ENCODE results near the gene KLHDC8A. TPM values are rescaled to one million over a fixed set of nuclear protein-coding genes. Genes with fewer than 3 reads are reported as not detected.

The KLHDC8A gene
- total and polyA plus RNA-seq, 7 experiments from 2014 or later = not detected

DNA sequence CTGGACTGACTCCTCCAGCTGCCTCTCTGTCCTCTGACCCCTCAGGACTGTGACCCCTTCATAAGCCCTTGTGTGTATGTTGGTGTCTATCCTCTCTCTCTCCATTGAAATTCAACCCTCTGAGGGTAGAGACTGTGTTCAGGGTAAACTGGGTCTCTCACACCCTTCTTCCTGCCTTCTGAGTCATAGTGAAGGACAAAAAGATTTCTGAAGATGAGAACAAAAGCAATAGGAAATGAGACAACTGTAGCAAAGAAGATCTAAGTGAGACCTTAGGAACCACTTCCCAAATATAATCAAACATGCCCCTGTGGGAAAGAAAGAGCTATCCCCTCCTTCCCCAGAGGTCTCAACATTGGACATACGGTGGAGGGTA lies 52.0 kb downstream of the KLHDC8A start:
- peak overlapping the region; percentile 3 for H3K27ac ChIP-seq (ENCODE audit: low read depth, low read length)
- intact Hi-C loops (cut with micrococcal nuclease) = loop anchor here in 1 of 2 donors (1.0 kb wide), 1 partner anchor 9 kb away; no protein-coding TSS in a partner anchor

DNA sequence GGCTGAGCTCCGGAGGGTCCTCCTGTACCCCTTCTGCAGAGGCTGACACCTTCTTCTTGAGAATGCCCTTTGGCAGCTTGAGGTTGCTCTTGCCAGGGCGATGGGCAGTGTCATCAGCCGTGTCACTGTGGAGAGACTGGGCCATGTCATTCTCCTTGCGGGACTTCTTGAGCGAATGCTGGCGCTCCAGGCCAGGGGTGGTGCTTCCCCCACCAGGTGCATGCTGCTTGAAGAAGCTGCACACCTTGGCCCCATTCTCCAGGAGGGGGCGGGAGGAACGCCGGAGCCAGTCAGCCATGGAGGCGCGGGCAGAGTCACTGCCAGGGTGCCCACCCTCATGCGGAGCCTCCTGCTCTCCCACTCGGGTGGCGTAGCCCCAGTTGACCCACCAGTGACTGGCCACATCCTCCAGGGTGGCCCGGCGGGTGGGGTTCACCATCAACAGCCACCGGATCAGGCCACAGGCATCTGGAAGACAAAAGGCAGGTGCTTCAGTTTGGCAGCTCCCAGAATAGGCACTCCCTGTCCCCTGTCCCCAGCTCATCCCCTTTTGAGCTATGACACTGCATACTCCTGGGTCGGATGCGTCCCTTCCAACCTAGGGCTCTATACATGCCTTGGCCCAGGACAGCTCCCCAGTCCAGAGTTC lies 52.6 kb downstream of the KLHDC8A start:
- intact Hi-C loops (cut with micrococcal nuclease) = loop anchor here in 1 of 2 donors (1.0 kb wide), 1 partner anchor 9 kb away; no protein-coding TSS in a partner anchor
- no peaks in the 10 kb centered on the region for H3K9me3 ChIP-seq (ENCODE audit: control insufficient read depth in 2 of 3, low read length in 3 of 3)
- H3K27ac Mint-ChIP-seq = peak overlapping the region; percentile 24 to 90 (median 80)
- no peaks in the 10 kb centered on the region for H3K27me3 Mint-ChIP-seq
- peaks cover 29 to 71% (median 55%) of the 10 kb centered on the region in 7 donors for H3K4me1 Mint-ChIP-seq
- H3K9me3 Mint-ChIP-seq = no peaks in the 10 kb centered on the region
- H3K4me1 ChIP-seq (ENCODE audit: control insufficient read depth in 2 of 2, insufficient read depth in 2 of 2, low read length in 2 of 2) = peaks cover 0 to 21% of the 10 kb centered on the region in 2 donors
- H3K36me3 Mint-ChIP-seq = peaks cover 0 to 60% (median 38%) of the 10 kb centered on the region in 5 donors
- ChIA-PET POLR2A (interaction anchor here (0.8 to 2.5 kb wide), 8 partner anchors 10 to 31 kb away, joined by 3 to 10 read pairs (median 5); no protein-coding TSS in a partner anchor), CTCF (interaction anchor here (1.0 to 4.0 kb wide), 6 partner anchors 9 to 32 kb away, joined by 3 to 12 read pairs (median 3); no protein-coding TSS in a partner anchor)
- H3K27me3 ChIP-seq (ENCODE audit: control insufficient read depth in 2 of 2, insufficient read depth in 2 of 2, low read length in 2 of 2) = no peaks in the 10 kb centered on the region
- ATAC-seq (no peak), DNase-seq (no peak)
- peak overlapping the region in 1 of 10 donors; percentile 20 for H3K4me3 Mint-ChIP-seq
- H3K4me3 ChIP-seq (ENCODE audit: low read length) = no peak overlapping the region
- H3K27ac ChIP-seq (ENCODE audit: low read depth, low read length) = no peak overlapping the region
- peaks cover 30 to 78% (median 38%) of the 10 kb centered on the region in 3 experiments for H3K36me3 ChIP-seq (ENCODE audit: control insufficient read depth in 2 of 3, insufficient read depth in 3 of 3, low read length in 3 of 3)

More for the DNA sequence above, 52.0 kb downstream of the KLHDC8A start:
- H3K36me3 Mint-ChIP-seq = peaks cover 0 to 63% (median 38%) of the 10 kb centered on the region in 5 donors
- H3K4me3 ChIP-seq (ENCODE audit: low read length) = no peak overlapping the region
- CTCF ChIA-PET = interaction anchor here (1.1 to 4.0 kb wide), 3 partner anchors 29 to 33 kb away, joined by 3 to 12 read pairs (median 3); no protein-coding TSS in a partner anchor
- H3K27me3 ChIP-seq (ENCODE audit: control insufficient read depth in 2 of 2, insufficient read depth in 2 of 2, low read length in 2 of 2) = no peaks in the 10 kb centered on the region
- peaks cover 0 to 21% of the 10 kb centered on the region in 2 donors for H3K4me1 ChIP-seq (ENCODE audit: control insufficient read depth in 2 of 2, insufficient read depth in 2 of 2, low read length in 2 of 2)
- POLR2A ChIA-PET = interaction anchor here (0.8 to 1.9 kb wide), 5 partner anchors 11 to 31 kb away, joined by 3 to 10 read pairs (median 4); no protein-coding TSS in a partner anchor
- H3K9me3 Mint-ChIP-seq = no peaks in the 10 kb centered on the region
- ATAC-seq = no peak
- no peaks in the 10 kb centered on the region for H3K9me3 ChIP-seq (ENCODE audit: control insufficient read depth in 2 of 3, low read length in 3 of 3)
- no peaks in the 10 kb centered on the region for H3K27me3 Mint-ChIP-seq
- H3K4me1 Mint-ChIP-seq = peaks cover 29 to 73% (median 59%) of the 10 kb centered on the region in 7 donors
- H3K4me3 Mint-ChIP-seq = peak overlapping the region in 2 of 10 donors; percentile 20 to 26
- DNase-seq = no peak
- peaks cover 30 to 84% (median 38%) of the 10 kb centered on the region in 3 experiments for H3K36me3 ChIP-seq (ENCODE audit: control insufficient read depth in 2 of 3, insufficient read depth in 3 of 3, low read length in 3 of 3)
- H3K27ac Mint-ChIP-seq = peak overlapping the region; percentile 24 to 90 (median 83)

DNA sequence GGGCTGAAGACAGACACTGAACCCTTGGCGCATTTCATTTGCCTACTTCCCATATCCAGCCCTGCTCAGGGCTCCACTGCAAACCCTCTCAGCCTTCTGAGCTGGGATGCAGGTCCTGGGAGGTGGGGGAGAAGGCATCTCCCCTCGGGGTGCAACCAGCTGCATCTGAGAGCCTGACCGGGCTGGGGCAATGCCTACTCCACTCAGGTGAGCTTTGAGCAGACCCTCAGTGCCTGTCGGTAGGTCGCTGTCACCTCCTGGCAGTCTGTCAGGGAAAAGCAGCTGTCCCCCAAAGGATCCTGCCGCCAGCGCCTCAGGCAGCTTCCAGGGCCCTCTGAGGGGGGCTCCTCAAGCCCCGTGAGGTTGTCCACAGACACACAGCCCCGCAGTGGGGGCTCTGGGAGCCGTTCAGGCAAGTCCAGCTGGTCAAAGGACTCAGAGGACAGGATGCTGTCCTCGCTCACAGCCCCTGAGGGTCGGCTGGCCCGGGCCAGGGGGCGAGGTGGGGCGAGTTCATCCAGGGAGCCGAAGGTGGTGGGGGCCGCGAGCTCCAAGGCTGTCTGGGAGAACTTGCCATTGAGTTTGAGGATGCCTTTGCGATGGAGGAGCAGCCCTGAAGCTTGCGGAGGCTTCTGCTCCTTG lies 53.4 kb downstream of the KLHDC8A start:
- H3K4me1 ChIP-seq (ENCODE audit: control insufficient read depth in 2 of 2, insufficient read depth in 2 of 2, low read length in 2 of 2) = peaks cover 0 to 21% of the 10 kb centered on the region in 2 donors
- intact Hi-C loops (cut with micrococcal nuclease) = no loop called here
- H3K36me3 ChIP-seq (ENCODE audit: control insufficient read depth in 2 of 3, insufficient read depth in 3 of 3, low read length in 3 of 3) = peaks cover 23 to 70% (median 33%) of the 10 kb centered on the region in 3 experiments
- H3K9me3 ChIP-seq (ENCODE audit: control insufficient read depth in 2 of 3, low read length in 3 of 3) = no peaks in the 10 kb centered on the region
- peaks cover 29 to 71% (median 55%) of the 10 kb centered on the region in 7 donors for H3K4me1 Mint-ChIP-seq
- no peak overlapping the region for H3K27ac ChIP-seq (ENCODE audit: low read depth, low read length)
- CTCF ChIA-PET = interaction anchor here (1.0 to 4.0 kb wide), 6 partner anchors 10 to 32 kb away, joined by 3 to 12 read pairs (median 3); no protein-coding TSS in a partner anchor
- no peak for DNase-seq
- H3K9me3 Mint-ChIP-seq = no peaks in the 10 kb centered on the region
- H3K4me3 ChIP-seq (ENCODE audit: low read length) = no peak overlapping the region
- H3K4me3 Mint-ChIP-seq = no peak overlapping the region
- H3K36me3 Mint-ChIP-seq = peaks cover 0 to 53% (median 37%) of the 10 kb centered on the region in 5 donors
- peak overlapping the region in 1 of 9 donors; percentile 51 for H3K27ac Mint-ChIP-seq
- no peaks in the 10 kb centered on the region for H3K27me3 Mint-ChIP-seq
- POLR2A ChIA-PET = interaction anchor here (1.3 to 2.8 kb wide), 8 partner anchors 11 to 30 kb away, joined by 4 to 10 read pairs (median 6); no protein-coding TSS in a partner anchor
- no peak for ATAC-seq
- no peaks in the 10 kb centered on the region for H3K27me3 ChIP-seq (ENCODE audit: control insufficient read depth in 2 of 2, insufficient read depth in 2 of 2, low read length in 2 of 2)

DNA sequence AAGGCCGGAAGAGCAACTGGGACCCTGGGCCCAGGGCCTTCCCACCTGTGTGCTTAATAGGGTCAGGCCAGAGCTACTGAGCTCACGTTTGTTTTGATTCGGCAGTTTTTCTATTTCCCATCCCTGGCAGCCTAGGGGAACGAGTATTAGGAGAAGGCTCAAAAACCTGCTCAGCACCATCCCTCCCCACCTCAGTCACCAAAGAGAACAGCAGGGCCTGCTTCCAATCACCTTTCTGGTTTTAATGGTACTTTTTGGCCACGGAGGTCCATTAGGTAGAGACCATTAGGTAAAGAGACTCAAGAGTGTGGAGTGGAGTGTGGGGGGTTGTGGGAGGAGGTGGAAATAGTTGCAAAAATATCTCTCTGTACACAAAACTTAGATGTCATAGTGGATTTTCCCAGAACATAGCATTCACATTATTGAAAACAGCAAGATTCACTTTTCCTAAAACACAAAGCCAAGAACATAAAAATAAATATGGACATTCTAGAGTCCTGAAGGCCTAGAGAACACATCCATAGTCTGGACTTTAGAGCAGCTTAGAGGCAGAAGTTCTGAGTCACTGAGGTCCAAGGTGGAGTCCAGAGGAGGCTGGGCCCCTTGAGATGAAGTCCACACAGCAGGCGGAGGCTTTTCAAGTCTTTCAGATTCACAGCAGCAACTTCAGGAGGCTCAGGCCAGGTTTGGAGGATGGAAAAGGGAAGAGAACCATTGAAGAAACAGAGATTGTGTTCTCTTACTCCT lies 54.7 kb downstream of the KLHDC8A start:
- Mint-ChIP-seq H3K4me1 (peaks cover 33 to 73% (median 58%) of the 10 kb centered on the region in 7 donors), H3K9me3 (no peaks in the 10 kb centered on the region), H3K27me3 (peaks cover 0 to under 1% (median 0%) of the 10 kb centered on the region in 5 donors), H3K27ac (peak overlapping the region in 8 of 9 donors; percentile 39 to 84 (median 76)), H3K36me3 (peaks cover 0 to 40% (median 28%) of the 10 kb centered on the region in 5 donors), H3K4me3 (peak overlapping the region in 2 of 10 donors; percentile 19 to 22)
- H3K4me1 ChIP-seq (ENCODE audit: control insufficient read depth in 2 of 2, insufficient read depth in 2 of 2, low read length in 2 of 2) = peaks cover 1 to 12% of the 10 kb centered on the region in 2 donors
- ChIA-PET POLR2A (interaction anchor here (0.6 to 6.1 kb wide), 7 partner anchors 8 to 24 kb away, joined by 3 to 82 read pairs (median 4); partner anchors contain the start of gene NUAK2), CTCF (interaction anchor here (1.1 to 4.0 kb wide), 2 partner anchors 27 to 48 kb away, joined by 3 to 12 read pairs; no protein-coding TSS in a partner anchor)
- H3K9me3 ChIP-seq (ENCODE audit: control insufficient read depth in 2 of 3, low read length in 3 of 3) = no peaks in the 10 kb centered on the region
- H3K36me3 ChIP-seq (ENCODE audit: control insufficient read depth in 2 of 3, insufficient read depth in 3 of 3, low read length in 3 of 3) = peaks cover 11 to 57% (median 19%) of the 10 kb centered on the region in 3 experiments
- H3K27me3 ChIP-seq (ENCODE audit: control insufficient read depth in 2 of 2, insufficient read depth in 2 of 2, low read length in 2 of 2) = no peaks in the 10 kb centered on the region
- H3K4me3 ChIP-seq (ENCODE audit: low read length) = no peak overlapping the region
- intact Hi-C loops (cut with micrococcal nuclease) = loop anchor here in 1 of 2 donors (2.0 kb wide), 1 partner anchor 17 kb away; no protein-coding TSS in a partner anchor
- ATAC-seq = no peak
- DNase-seq = no peak
- no peak overlapping the region for H3K27ac ChIP-seq (ENCODE audit: low read depth, low read length)

DNA sequence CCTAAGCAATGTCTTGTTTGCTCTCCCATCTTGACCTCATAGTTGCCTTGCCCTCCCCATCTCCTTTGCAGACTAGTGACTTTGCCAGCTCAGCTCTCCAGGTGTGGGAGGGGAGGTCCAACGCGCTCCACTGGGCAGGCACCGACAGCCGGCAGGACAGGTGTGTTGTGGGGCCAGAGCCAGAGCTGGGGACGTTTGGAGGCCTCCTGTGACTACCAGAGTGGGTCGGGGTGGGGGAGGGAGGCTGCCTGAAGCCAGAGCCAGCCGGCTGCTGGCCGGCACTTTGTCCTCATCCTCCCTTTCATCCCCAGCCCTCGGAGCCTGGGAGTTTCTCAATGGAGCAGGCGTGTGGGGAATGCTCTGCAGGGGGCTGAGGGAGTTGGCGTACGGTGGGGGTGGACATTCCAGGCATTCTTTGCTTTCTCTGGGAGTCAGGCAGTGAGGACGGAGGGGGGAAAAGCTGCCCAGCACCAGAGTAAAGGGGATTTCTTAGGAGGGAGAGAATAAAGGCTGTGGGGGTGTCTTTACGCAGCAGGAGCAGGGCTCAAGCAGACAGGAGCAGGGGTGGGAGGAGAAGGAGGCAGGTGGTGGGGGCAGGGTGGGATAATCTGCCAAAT lies 55.4 kb downstream of the KLHDC8A start:
- Mint-ChIP-seq H3K4me1 (peaks cover 30 to 73% (median 57%) of the 10 kb centered on the region in 7 donors), H3K27ac (peak overlapping the region in 8 of 9 donors; percentile 25 to 84 (median 72))

More for the DNA sequence above, 55.4 kb downstream of the KLHDC8A start:
- peaks cover 3 to 7% of the 10 kb centered on the region in 2 donors for H3K4me1 ChIP-seq (ENCODE audit: control insufficient read depth in 2 of 2, insufficient read depth in 2 of 2, low read length in 2 of 2)
- H3K36me3 Mint-ChIP-seq = peaks cover 0 to 33% (median 22%) of the 10 kb centered on the region in 5 donors
- ATAC-seq (no peak), DNase-seq (no peak)
- H3K36me3 ChIP-seq (ENCODE audit: control insufficient read depth in 2 of 3, insufficient read depth in 3 of 3, low read length in 3 of 3) = peaks cover 4 to 50% (median 12%) of the 10 kb centered on the region in 3 experiments
- no peaks in the 10 kb centered on the region for H3K9me3 ChIP-seq (ENCODE audit: control insufficient read depth in 2 of 3, low read length in 3 of 3)
- ChIA-PET CTCF (interaction anchor here (0.6 to 1.4 kb wide), 3 partner anchors 20 to 500 kb away, joined by 3 read pairs; no protein-coding TSS in a partner anchor), POLR2A (interaction anchor here (0.6 to 6.1 kb wide), 9 partner anchors 8 to 1690 kb away, joined by 3 to 82 read pairs (median 6); no protein-coding TSS in a partner anchor)
- peaks cover 0 to 2% (median 0%) of the 10 kb centered on the region in 5 donors for H3K27me3 Mint-ChIP-seq
- no peaks in the 10 kb centered on the region for H3K27me3 ChIP-seq (ENCODE audit: control insufficient read depth in 2 of 2, insufficient read depth in 2 of 2, low read length in 2 of 2)
- no peak overlapping the region for H3K27ac ChIP-seq (ENCODE audit: low read depth, low read length)
- no peak overlapping the region for H3K4me3 Mint-ChIP-seq
- H3K4me3 ChIP-seq (ENCODE audit: low read length) = no peak overlapping the region
- H3K9me3 Mint-ChIP-seq = no peaks in the 10 kb centered on the region
- intact Hi-C loops (cut with micrococcal nuclease) = loop anchor here in 1 of 2 donors (2.0 kb wide), 1 partner anchor 17 kb away; no protein-coding TSS in a partner anchor
